ENCODE measurements around the gene BAMBI. TPM values are rescaled to one million over a fixed set of nuclear protein-coding genes. Genes with fewer than 3 reads are reported as not detected.

The BAMBI gene
- polyA plus RNA-seq, 1 of the 3 experiments (the other 2 are of a cell fraction), result 2.8 TPM

DNA sequence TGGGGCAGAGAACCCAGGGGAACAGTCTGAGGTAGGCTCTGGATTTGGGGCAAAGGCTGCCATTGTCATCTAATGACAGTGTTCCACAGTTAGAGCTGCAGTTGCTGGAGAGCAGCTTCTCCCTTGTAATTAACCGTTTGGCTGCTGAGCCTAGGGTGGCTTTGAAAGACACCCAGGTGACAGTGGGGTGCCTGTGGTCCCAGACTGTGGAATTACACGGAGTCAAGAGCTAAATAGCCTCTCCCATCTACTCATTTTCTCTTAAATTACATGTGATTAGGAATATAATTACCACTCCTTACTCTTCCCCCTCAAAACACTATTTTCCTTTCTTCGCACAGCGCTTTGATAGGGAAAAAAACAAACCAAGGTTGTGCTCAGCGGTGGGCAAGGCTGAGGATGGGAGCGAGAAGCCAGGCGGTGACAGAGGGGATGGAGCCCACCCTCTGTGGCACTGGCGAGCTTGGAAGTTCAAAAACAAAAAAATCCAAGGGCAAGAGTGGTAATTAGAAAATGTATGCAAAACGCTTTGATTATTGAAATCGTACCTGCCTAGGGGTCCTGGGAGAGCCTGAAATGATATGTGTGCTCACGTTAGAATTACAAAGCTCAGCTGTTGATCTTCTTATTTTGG is 44.1 kb downstream of the BAMBI start:
- POLR2A ChIA-PET, result interaction anchor here (0.7 kb wide), 1 partner anchor 90 kb away, joined by 4 read pairs; no protein-coding TSS in a partner anchor
- no peak overlapping the region for H2AFZ ChIP-seq (ENCODE audit: low read depth)
- CTCF ChIA-PET, result interaction anchor here (0.6 to 1.3 kb wide), 4 partner anchors 16 to 587 kb away, joined by 3 to 4 read pairs (median 3); no protein-coding TSS in a partner anchor
- H3K27me3 ChIP-seq (ENCODE audit: insufficient read depth), result no peaks in the 10 kb centered on the region
- H3K4me2 ChIP-seq, result peak overlapping the region; percentile 73
- no peaks in the 10 kb centered on the region for H4K20me1 ChIP-seq (ENCODE audit: insufficient read depth)
- H3F3A ChIP-seq (replicated peaks; ENCODE audit: insufficient read depth), result peaks cover 3% of the 10 kb centered on the region
- H3K9ac ChIP-seq, result no peak overlapping the region
- TF ChIP-seq RAD21 (IDR thresholded peaks at IDR 0.05; ENCODE audit: low read length) (no peak), MEF2A (IDR thresholded peaks at IDR 0.05; ENCODE audit: borderline replicate concordance, low read depth) (no peak), TEAD4 (IDR thresholded peaks at IDR 0.05; ENCODE audit: borderline replicate concordance, insufficient read depth) (no peak), SIN3A (IDR thresholded peaks at IDR 0.05; ENCODE audit: borderline replicate concordance, low read depth, low read length) (no peak), CHD2 (IDR thresholded peaks at IDR 0.05; ENCODE audit: low read length, partially characterized antibody) (no peak), NFIC (IDR thresholded peaks at IDR 0.05; ENCODE audit: borderline replicate concordance) (no peak), ELF1 (IDR thresholded peaks at IDR 0.05) (no peak), FOXM1 (IDR thresholded peaks at IDR 0.05; ENCODE audit: low read depth) (no peak), YY1 (IDR thresholded peaks at IDR 0.05; ENCODE audit: low read depth) (no peak)
- TF ChIP-seq, protein P1, sequence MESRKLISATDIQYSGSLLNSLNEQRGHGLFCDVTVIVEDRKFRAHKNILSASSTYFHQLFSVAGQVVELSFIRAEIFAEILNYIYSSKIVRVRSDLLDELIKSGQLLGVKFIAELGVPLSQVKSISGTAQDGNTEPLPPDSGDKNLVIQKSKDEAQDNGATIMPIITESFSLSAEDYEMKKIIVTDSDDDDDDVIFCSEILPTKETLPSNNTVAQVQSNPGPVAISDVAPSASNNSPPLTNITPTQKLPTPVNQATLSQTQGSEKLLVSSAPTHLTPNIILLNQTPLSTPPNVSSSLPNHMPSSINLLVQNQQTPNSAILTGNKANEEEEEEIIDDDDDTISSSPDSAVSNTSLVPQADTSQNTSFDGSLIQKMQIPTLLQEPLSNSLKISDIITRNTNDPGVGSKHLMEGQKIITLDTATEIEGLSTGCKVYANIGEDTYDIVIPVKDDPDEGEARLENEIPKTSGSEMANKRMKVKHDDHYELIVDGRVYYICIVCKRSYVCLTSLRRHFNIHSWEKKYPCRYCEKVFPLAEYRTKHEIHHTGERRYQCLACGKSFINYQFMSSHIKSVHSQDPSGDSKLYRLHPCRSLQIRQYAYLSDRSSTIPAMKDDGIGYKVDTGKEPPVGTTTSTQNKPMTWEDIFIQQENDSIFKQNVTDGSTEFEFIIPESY (IDR thresholded peaks at IDR 0.05; ENCODE audit: borderline replicate concordance, low read depth), result no peak
- TF ChIP-seq, protein P2, sequence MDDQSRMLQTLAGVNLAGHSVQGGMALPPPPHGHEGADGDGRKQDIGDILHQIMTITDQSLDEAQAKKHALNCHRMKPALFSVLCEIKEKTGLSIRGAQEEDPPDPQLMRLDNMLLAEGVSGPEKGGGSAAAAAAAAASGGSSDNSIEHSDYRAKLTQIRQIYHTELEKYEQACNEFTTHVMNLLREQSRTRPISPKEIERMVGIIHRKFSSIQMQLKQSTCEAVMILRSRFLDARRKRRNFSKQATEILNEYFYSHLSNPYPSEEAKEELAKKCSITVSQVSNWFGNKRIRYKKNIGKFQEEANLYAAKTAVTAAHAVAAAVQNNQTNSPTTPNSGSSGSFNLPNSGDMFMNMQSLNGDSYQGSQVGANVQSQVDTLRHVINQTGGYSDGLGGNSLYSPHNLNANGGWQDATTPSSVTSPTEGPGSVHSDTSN (IDR thresholded peaks at IDR 0.05), result no peak
- TF ChIP-seq, protein P3, sequence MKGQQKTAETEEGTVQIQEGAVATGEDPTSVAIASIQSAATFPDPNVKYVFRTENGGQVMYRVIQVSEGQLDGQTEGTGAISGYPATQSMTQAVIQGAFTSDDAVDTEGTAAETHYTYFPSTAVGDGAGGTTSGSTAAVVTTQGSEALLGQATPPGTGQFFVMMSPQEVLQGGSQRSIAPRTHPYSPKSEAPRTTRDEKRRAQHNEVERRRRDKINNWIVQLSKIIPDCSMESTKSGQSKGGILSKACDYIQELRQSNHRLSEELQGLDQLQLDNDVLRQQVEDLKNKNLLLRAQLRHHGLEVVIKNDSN (IDR thresholded peaks at IDR 0.05; ENCODE audit: borderline replicate concordance, low read depth), result no peak
- peaks cover 5 to 18% of the 10 kb centered on the region in 2 experiments; a peak in 3 of 4 replicates for H3K4me1 ChIP-seq (ENCODE audit: control insufficient read depth in 1 of 2, insufficient read depth in 2 of 2, low read depth in 1 of 2, low read length in 1 of 2)
- DNase-seq, result no peak
- peak overlapping the region in 1 of 2 experiments; percentile 17; a peak in 1 of 4 replicates for H3K27ac ChIP-seq (ENCODE audit: low read depth in 2 of 2, low read length in 1 of 2)
- H3K79me2 ChIP-seq (ENCODE audit: insufficient read depth), result no peaks in the 10 kb centered on the region
- H3K9me3 ChIP-seq, result no peaks in the 10 kb centered on the region
- no peaks in the 10 kb centered on the region for H3K36me3 ChIP-seq (replicated peaks in 1 of 2; ENCODE audit: control insufficient read depth in 1 of 2, insufficient read depth in 2 of 2, low read length in 1 of 2)
- H3K9me2 ChIP-seq, result no peaks in the 10 kb centered on the region
- WGBS (ENCODE audit: low lambda C conversion rate), result 83% methylated on average over 11 of the region's 11 CpGs
- H3K4me3 ChIP-seq (ENCODE audit: low read depth in 2 of 2, low read length in 1 of 2), result peak overlapping the region; percentile 36 to 57; a peak in 1 of 4 replicates

Data from SK-N-SH (cell line).